AG20443 (cell line): ENCODE data around the gene CLSTN1.
"Not testable (repeated sequence)": the region's sequence is repeated elsewhere in the genome, so short reads cannot be mapped to it uniquely, and the experiment has no call there.

ENCODE experiments used
- DNase-seq: peaks from one replicate; pipeline ENCODE4 v3.0.0; 2012; ENCODE audit warnings: low spot score, mixed read lengths

The CLSTN1 gene

DNA sequence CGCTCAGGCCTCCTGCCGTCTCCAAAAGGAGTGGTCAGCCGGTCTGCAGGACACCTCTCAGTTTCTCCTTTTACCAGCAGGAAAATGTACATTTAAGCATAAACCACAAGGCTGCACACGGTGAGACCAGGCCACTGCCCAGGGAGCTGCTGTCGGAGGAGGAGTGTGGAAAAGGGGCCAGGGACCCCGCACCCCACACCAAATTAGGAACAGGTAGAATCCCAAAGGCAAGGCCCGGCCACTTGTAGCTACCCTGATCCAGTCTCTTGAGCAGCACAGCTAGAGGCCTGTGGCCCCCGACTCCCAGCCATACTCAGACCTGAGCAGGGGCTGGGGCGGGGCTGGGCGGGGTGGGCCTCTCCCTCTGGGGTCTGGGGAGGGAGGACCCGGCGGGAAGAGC lies 94.2 kb downstream of the CLSTN1 start:
- DNase-seq, result no peak

DNA sequence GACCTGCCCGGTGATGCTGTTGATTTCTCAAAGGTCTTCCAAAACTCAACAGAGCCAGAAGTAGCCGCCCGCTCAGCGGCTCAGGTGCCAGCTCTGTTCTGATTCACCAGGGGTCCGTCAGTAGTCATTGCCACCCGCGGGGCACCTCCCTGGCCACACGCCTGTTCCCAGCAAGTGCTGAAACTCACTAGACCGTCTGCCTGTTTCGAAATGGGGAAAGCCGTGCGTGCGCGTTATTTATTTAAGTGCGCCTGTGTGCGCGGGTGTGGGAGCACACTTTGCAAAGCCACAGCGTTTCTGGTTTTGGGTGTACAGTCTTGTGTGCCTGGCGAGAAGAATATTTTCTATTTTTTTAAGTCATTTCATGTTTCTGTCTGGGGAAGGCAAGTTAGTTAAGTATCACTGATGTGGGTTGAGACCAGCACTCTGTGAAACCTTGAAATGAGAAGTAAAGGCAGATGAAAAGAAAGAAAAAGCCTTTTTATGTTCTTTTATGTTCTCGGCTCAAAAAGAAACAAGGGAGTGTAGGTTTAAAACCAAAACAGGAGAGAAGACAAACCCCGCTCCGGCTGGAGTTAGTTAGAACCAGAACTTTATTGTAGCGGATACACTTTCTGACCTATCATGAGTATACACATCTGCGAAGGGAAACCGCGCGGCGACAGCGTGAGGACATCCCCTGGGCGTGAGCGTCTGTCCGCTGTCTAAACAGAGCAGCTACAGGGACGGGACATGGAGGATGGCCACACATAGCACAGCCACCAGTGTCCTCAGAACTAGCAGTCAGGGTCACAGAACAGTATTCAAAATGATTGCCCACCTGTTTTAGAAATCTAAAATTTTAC lies 95.1 kb downstream of the CLSTN1 start:
- DNase-seq, result no peak

DNA sequence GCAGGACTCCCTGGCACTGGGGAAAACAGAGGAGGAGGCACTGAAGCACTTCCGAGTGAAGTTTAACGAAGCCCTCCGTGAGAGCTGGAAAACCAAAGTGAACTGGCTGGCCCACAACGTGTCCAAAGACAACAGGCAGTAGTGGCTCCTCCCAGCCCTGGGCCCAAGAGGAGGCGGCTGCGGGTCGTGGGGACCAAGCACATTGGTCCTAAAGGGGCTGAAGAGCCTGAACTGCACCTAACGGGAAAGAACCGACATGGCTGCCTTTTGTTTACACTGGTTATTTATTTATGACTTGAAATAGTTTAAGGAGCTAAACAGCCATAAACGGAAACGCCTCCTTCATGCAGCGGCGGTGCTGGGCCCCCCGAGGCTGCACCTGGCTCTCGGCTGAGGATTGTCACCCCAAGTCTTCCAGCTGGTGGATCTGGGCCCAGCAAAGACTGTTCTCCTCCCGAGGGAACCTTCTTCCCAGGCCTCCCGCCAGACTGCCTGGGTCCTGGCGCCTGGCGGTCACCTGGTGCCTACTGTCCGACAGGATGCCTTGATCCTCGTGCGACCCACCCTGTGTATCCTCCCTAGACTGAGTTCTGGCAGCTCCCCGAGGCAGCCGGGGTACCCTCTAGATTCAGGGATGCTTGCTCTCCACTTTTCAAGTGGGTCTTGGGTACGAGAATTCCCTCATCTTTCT lies 96.7 kb downstream of the CLSTN1 start:
- DNase-seq, result no peak

DNA sequence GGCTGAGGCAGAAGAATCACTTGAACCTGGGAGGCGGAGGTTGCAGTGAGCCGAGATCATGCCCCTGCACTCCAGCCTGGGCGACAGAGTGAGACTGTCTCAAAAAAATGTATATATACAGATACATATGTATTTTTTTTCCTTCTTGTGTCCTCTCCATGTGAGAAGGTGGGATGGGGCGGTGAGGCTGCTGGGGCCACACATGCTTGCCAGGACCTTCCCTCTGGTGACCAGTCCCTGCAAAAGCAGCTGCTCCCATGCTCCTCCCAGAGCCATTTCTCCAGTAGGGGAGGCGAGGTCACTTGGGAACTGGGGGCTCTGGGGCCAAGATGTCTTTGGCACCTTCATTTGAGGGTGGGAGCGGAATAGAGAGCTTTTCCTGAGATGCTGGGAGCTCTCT lies 97.4 kb downstream of the CLSTN1 start:
- no peak for DNase-seq

DNA sequence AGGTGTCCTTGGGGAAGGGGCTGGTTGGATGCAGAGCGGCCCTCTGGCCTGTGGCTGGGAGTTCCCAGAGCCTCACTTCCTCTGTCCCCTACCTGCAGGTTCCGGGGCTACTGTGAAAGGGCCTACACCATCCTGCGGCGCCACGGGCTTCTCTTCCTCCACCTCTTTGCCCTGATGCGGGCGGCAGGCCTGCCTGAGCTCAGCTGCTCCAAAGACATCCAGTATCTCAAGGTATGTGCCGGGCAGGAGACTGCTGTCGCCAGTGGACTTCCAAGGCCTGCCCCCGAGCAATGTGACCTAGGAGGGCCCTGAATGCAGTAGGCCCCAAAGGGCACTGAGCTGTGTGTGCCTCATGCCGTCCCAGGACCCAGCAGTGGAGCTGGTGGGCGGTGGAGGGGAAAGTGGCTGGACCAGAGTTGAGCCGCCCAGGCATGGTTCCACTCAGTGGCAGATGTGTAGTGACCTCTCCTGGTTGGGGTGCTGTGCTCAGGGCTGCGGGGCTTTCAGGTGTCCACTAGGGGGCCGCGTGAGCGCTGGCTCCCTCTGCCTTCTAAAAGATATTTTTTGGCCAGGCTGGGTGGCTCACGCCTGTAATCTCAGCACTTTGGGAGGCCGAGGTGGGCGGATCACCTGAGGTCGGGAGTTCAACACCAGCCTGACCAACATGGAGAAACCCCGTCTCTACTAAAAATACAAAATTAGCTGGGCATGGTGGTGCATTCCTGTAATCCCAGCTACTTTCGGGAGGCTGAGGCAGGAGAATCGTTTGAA lies 98.9 kb downstream of the CLSTN1 start:
- peak; percentile 87 for DNase-seq

DNA sequence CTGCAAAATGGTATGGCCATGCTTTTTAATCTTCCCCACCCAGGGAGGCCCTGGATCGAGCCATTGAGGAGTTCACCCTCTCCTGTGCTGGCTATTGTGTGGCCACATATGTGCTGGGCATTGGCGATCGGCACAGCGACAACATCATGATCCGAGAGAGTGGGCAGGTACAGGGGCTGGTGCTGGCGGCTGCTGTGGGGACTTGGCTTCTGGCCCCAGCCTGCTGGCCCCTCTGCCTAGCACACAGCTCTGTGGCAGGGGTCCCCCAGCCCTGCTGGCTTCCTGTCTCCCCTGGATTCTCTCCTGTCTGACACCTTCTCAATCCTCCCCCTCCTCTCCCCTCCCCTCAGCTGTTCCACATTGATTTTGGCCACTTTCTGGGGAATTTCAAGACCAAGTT lies 99.8 kb downstream of the CLSTN1 start:
- no peak for DNase-seq

DNA sequence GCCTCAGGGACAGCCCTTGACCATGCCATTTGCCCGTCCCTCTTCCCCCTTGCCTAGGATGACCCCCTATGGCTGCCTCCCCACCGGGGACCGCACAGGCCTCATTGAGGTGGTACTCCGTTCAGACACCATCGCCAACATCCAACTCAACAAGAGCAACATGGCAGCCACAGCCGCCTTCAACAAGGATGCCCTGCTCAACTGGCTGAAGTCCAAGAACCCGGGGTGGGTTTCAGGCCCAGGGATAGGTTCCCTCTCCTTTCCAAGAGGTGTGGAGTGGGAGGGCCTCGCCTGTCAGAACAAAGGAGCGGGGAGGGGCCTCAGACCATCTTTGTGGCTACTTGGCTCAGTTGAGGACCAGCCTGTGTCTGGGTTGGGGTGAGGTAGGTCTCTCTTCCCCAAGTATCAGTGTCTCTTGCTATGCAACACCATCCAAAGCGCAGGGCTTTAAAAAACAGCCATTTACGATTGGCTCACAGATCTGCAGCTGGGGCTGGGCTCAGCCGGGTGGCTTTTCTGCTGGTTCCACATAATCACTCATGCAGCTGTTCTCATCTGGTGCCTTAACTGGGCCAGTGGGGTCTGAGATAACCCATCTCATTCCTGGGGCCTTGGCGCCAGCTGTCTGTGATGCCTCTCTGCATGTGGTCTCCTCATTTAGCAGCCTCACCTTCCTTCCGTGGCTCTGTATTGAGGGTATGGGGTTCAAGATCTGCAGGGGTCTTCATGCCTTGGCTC lies 100.5 kb downstream of the CLSTN1 start:
- DNase-seq, result no peak

DNA sequence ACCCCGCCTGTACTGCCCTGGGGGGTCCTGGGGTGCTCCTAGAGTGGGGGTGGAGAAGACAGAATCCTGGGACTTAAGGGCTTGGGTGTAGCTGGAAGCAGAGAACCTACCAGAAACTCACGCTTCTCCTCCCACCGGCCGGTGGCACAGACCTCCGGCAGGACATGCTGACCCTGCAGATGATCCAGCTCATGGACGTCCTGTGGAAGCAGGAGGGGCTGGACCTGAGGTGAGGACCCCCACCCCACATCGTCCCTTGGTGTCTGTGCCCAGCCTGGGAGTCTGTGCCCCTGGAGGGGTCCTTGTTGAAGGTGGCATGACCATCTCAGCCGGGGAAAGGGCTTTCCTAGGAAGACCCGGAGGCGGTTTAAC lies 101.4 kb downstream of the CLSTN1 start:
- DNase-seq, result no peak

DNA sequence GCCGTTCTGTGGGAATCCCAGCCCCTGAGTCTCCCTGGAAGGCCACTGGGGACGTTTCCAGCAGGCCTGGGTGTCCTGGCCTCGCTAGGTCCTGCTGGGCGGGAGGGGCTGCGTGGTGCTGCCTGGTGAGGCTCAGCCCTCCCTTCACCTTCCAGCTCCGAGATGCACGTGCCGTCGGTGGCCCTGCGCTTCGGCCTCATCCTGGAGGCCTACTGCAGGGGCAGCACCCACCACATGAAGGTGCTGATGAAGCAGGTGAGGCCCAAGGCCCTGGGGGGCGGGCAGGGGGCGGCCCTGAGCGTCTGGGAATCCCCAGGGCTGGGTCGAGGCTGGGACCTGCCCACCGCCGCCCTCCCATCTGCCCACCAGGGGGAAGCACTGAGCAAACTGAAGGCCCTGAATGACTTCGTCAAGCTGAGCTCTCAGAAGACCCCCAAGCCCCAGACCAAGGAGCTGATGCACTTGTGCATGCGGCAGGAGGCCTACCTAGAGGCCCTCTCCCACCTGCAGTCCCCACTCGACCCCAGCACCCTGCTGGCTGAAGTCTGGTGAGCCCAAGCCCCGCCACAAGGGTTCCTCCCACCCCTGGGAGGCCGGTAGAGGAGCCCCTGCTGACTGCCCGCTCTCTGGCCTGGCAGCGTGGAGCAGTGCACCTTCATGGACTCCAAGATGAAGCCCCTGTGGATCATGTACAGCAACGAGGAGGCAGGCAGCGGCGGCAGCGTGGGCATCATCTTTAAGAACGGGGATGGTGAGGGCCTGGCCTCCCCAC lies 102.0 kb downstream of the CLSTN1 start:
- DNase-seq, result peak; percentile 49

DNA sequence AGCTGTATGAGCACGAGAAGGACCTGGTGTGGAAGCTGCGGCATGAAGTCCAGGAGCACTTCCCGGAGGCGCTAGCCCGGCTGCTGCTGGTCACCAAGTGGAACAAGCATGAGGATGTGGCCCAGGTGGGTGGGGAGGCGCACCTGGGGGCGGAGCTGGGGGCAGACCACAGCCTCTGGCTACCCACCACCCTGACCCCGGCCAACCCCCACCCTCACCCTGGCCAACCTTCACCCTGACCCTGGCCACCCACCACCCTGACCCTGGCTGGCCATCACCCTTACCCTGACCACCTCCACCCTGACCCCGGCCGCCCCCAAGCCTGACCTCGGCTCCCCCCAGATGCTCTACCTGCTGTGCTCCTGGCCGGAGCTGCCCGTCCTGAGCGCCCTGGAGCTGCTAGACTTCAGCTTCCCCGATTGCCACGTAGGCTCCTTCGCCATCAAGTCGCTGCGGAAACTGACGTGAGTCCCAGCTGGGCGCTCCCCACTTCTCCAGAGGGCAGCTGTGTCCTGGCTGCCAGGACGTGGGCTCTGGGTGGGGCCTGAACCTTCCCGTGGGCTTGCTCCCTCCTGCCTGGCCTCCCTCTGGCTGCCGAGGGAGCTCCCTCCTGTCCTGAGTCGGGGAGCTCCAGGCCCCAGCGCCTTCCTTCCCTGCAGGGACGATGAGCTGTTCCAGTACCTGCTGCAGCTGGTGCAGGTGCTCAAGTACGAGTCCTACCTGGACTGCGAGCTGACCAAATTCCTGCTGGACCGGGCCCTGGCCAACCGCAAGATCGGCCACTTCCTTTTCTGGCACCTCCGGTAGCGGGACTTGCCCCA lies 102.8 kb downstream of the CLSTN1 start:
- DNase-seq, result no peak

DNA sequence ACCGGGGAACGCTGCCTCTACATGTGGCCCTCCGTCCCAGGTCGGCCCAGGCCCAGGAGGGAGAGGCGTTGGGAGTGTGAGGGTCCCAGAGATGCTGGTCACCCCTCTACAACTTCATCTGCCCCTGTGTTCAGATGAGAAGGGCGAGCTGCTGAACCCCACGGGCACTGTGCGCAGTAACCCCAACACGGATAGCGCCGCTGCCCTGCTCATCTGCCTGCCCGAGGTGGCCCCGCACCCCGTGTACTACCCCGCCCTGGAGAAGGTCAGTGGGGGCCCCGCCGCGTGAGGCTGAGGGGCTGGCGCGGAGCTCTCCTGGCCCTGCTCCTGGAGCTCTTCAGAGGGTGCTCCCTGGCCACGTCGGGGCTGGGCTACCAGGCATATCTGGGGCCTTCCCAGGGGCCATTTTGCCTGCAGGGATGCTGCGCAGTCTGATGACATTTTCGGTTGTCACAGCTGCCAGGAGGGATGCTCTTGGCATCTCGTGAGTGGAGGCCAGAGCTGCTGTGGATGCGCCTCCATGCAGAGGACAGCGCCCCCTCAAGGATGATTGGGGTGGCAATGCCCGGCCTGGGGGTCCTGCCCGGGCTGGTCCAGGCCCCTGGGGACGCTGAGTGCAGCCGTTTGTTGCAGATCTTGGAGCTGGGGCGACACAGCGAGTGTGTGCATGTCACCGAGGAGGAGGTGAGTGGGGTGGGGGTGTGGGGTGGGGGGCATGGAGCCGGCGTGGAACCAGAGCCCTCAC lies 103.6 kb downstream of the CLSTN1 start:
- no peak for DNase-seq

DNA sequence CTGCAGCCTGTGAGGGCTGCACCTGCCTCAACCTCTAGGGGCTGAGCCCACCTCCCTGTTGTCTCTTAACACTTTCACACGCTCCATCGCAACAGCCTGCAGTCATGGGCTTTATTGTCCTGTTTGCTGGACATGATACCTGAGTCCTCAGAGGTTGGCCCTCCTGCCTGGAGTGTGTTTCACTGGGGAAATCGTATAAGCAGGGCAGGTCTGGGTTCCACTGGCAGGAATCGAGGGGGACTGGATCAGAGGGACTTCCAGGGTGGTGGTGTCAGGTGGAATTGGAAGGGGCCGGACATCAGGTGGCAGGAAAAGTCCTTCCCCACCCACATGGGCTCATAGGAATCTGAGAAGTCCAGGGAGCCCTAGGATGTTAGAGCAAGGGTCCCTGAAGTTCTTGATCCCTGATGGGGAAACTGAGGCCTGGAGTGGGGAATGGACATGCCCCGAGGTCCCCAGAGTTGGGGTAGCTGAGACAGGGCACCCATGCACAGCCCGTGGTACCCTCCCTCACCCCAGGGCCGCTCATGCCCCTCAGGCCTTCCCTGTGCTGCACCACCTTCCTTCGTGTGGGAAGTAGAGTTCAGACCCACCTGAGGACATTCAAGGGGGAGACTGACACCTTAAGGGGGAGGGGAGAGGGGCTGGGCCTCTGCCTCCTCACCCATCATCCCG lies 105.6 kb downstream of the CLSTN1 start:
- DNase-seq, result no peak

DNA sequence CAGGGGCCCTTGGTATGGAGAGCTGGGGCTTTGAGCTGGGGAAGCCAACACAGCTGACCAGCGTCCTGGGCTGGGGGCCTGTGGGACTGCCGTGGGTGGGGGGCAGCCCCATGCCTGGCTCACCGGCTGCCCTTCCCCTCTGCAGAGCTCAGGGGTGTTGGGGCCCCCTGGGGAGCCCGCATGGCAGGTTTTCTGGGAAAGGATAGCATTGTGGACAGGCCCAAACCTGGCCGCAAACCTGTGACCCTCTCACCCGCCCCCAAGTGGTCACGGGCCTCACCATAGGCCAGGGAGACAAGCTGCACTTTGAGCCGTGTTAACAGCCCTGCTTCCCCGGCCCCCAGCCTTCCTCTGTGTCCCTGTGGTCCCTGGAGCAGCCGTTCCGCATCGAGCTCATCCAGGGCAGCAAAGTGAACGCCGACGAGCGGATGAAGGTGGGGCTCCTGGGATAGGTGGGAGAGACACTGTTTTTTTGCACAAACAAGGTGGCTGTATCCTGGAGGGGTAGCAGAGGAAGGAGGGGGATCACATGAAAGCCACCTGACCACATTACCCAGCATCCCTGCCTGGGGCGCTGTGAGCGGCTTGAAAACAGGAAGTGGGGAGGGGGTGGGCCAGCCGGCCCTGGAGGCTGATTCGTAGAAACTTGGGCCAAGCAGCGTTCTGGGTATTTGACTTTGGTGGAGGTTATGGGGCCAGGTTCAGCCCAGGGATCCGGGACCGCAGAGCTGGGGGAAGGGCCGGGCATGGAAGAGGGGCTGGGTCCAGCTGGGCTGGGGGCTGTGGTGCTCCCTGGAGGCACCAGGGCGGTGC lies 106.4 kb downstream of the CLSTN1 start:
- no peak for DNase-seq

DNA sequence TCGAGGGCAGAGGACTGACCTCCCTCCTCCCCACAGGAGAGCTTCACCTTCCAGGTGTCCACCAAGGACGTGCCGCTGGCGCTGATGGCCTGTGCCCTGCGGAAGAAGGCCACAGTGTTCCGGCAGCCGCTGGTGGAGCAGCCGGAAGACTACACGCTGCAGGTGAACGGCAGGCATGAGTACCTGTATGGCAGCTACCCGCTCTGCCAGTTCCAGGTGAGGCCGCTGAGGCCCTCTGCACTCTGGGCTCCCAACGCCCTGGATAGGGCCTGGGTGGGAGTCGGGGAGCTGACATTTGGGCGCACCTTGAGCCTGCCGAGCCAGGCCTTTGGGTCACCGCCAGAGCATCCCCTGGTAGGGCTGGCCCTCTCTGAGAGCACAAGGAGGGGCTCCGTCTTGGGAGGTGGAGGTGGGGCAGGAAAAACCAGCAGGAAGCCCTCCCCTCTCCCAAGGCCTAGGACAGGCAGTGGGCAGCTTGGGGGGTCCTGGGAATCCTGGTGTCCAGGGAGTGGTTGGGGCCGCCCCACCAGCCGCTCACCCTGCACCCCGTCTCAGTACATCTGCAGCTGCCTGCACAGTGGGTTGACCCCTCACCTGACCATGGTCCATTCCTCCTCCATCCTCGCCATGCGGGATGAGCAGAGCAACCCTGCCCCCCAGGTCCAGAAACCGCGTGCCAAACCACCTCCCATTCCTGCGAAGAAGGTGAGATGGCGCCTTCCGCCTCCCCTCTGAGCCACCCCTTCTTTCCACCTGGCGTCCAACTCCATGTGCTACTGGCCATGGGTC lies 107.2 kb downstream of the CLSTN1 start:
- DNase-seq, result no peak

DNA sequence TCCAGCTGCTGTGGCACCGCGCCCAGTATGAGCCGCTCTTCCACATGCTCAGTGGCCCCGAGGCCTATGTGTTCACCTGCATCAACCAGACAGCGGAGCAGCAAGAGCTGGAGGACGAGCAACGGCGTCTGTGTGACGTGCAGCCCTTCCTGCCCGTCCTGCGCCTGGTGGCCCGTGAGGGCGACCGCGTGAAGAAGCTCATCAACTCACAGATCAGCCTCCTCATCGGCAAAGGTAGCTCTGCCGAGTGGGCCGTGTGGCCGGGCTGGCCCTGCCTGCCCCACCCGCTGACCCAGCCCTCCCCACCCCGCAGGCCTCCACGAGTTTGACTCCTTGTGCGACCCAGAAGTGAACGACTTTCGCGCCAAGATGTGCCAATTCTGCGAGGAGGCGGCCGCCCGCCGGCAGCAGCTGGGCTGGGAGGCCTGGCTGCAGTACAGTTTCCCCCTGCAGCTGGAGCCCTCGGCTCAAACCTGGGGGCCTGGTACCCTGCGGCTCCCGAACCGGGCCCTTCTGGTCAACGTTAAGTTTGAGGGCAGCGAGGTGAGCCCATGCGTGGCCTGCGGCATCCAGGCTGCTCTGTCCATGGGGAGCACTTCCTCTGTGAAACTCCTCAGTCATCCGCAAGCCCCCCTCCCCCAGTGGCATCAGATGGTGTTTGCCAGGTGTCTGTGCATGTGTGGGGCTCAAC lies 108.1 kb downstream of the CLSTN1 start:
- no peak for DNase-seq

DNA sequence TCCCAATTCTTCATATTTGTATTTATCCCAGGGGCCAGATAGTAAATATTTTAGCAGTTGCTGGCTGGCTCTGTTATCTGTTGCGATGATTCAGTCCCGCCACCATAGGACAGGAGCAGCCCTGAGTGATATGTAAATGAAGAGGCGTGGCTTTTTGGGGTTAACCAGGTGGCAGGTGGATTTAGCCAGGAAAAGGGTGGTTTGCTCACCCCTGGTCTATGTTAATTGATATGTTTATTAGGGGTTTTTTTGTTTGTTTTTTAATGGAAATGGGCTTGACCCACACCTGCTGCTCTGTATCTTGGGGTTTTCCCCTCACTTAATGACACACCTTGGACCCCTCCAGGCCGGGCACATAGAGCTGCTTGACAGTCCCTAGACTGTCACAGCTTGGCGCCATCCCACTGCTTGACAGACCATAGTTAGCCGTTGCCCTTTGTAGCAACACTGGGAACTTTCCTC lies 109.5 kb downstream of the CLSTN1 start:
- DNase-seq, result no peak

DNA sequence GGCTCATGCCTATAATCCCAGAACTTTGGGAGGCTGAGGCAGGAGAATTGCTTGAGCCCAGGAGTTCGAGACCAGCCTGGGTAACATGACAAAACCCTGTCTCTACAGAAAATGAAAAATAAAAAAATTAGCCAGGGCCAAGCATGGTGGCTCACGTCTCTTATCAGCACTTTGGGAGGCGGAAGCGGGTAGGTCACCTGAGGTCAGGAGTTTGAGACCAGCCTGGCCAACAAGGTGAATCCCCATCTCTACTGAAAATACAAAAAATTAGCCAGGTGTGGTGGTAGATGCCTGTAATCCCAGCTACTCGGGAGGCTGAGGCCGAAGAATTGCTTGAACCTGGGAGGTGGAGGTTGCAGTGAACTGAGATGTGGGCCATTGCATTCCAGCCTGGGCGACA lies 111.0 kb downstream of the CLSTN1 start:
- DNase-seq, result not testable (repeated sequence)
